Lung (tissue), 12 donors: ENCODE data around the gene ACSM5. TPM values are rescaled to one million over a fixed set of nuclear protein-coding genes. Genes with fewer than 3 reads are reported as not detected.
"Not testable (repeated sequence)": the region's sequence is repeated elsewhere in the genome, so short reads cannot be mapped to it uniquely, and the experiment has no call there.

Experiments used
- ATAC-seq: fragments of 200-7000 bp; cut with Tn5 transposase; one replicate; pipeline ENCODE4 v1.9.1; 2020; ENCODE audit warnings: moderate number of reproducible peaks; ENCODE audit not compliant: insufficient read depth, low FRiP score
- DNase-seq, 3 donors: peaks; one replicate each; pipeline ENCODE4 v3.0.0-alpha.2; 2013 to 2017
- H3K27ac ChIP-seq, 2 donors: one replicate each; pipeline ENCODE4 v1.5.1; 2013; ENCODE audit warnings: mild to moderate bottlenecking in 2 of 2, moderate library complexity in 2 of 2, control low read depth in 1 of 2, inconsistent platforms in 1 of 2, low read depth in 1 of 2, low read length in 1 of 2
- H3K27me3 ChIP-seq, 3 donors: one replicate each; pipeline ENCODE4 v1.5.1; 2013; ENCODE audit warnings: low read length in 2 of 3; ENCODE audit not compliant: control insufficient read depth in 3 of 3, insufficient read depth in 3 of 3
- H3K36me3 ChIP-seq, 4 donors: one replicate each; pipeline ENCODE4 v1.5.1; 2013; ENCODE audit warnings: low read length in 4 of 4, mild to moderate bottlenecking in 1 of 4, moderate library complexity in 1 of 4; ENCODE audit not compliant: control insufficient read depth in 4 of 4, insufficient read depth in 4 of 4
- H3K4me1 ChIP-seq, 5 donors: one replicate each; pipeline ENCODE4 v1.5.1; 2013; ENCODE audit warnings: low read length in 5 of 5, mild to moderate bottlenecking in 2 of 5, moderate library complexity in 1 of 5; ENCODE audit not compliant: control insufficient read depth in 5 of 5, insufficient read depth in 5 of 5
- H3K4me3 ChIP-seq: one replicate; pipeline ENCODE4 v1.5.1; 2013; ENCODE audit warnings: mild to moderate bottlenecking, control low read depth, moderate library complexity
- H3K9ac ChIP-seq, 2 donors: one replicate each; pipeline ENCODE4 v1.5.1; 2013; ENCODE audit warnings: low read length in 2 of 2, control low read depth in 1 of 2; ENCODE audit not compliant: insufficient read depth in 1 of 2
- H3K9me3 ChIP-seq, 4 donors: one replicate each; pipeline ENCODE4 v1.5.1; 2013; ENCODE audit warnings: low read length in 3 of 4, mild to moderate bottlenecking in 1 of 4, moderate library complexity in 1 of 4; ENCODE audit not compliant: control insufficient read depth in 4 of 4, insufficient read depth in 3 of 4
- WGBS, 2 donors: extraction: QIAGEN DNeasy Blood & Tissue Kit; methylation state at CpG; one replicate each; pipeline ENCODE4 v1.1.7; 2013; 5-methylcytosine and 5-hydroxymethylcytosine counted together
- polyA plus RNA-seq, 2 donors: library from polyadenylated mRNA; stranded (reverse); fragments of 200-250 nt; gene quantifications; one replicate each; pipeline ENCODE4 v1.2.1, GENCODE V29; 2013
- total RNA-seq, 2 donors: library from RNA; depleted of rRNA in 1 of 2; stranded (reverse); fragments of >200 nt in 1 of 2; gene quantifications; one replicate each; pipeline ENCODE4 v1.2.1, GENCODE V29; 2014 to 2021
- TF ChIP-seq, protein P1 (sequence below): IDR thresholded peaks from 2 replicates; pipeline ENCODE4 v1.5.1; 2012; ENCODE audit warnings: mild to moderate bottlenecking; ENCODE audit errors: control extremely low read depth, extremely low read depth
- donor health status: control.
- donor health status: control.
- donor health status: Bipolar disorder and iron deficiency.
- donor health status: healthy.
- donor health status: DM: yes; HTN: yes; CAD: no.

ACSM5 gene
- total and polyA plus RNA-seq, 4 donors: 0.40 to 1.4 (median 0.81) TPM

DNA sequence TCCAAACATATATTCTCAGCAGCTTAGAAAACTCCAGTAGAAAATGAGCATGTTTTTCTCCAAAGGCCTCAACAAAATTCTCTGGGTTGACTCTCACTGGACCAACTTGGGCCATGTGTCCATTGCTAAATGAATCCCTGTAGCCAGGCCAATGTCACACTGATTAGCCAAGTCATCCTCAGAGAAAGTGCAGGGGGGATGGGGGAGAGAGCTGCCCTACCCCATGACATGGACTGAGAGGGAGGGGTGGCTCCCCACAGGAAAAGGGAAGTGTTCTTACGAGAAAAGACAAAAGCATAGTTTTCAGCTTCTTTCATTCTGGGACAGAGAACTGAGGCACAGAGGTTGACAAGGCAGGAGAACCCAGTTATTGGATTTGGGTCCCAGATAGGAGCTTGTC, 74.7 kb downstream of the ACSM5 start:
- H3K27ac ChIP-seq, ATAC-seq, H3K36me3 ChIP-seq, H3K9ac ChIP-seq, H3K27me3 ChIP-seq, H3K4me1 ChIP-seq, H3K4me3 ChIP-seq, DNase-seq, H3K9me3 ChIP-seq: not testable (repeated sequence)
- WGBS, 2 donors: 0 to 36% methylated on average over 1 of the region's 1 CpG

DNA sequence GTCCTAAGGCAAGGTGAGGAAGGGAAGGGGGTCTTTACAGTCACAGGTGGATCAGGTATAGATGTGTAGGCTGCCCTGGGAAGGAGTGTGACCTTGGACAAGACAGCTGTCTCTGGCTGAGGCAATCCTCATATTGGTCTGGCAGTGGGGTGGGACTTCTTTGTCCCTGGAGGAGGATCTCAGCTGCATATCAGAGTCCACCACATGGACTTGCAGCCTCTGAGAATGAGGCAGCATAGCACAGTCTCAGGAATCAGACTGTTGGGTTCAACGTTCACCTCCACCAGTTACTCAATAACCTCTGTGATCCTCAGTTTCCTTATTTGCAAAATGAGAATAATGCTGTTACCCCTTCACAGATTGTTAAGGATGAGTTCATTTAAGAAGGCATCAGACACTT, 75.4 kb downstream of the ACSM5 start:
- H3K9ac ChIP-seq: no peak overlapping the region
- H3K4me3 ChIP-seq: no peak overlapping the region
- H3K9me3 ChIP-seq: no peaks in the 10 kb centered on the region
- H3K27ac ChIP-seq: no peak overlapping the region
- no peaks in the 10 kb centered on the region for H3K27me3 ChIP-seq
- H3K36me3 ChIP-seq: no peaks in the 10 kb centered on the region
- ATAC-seq: no peak
- H3K4me1 ChIP-seq: no peaks in the 10 kb centered on the region
- no peak for DNase-seq
- 78 to 89% methylated on average over 1 of the region's 1 CpG for WGBS, 2 donors
- TF ChIP-seq, protein P1, sequence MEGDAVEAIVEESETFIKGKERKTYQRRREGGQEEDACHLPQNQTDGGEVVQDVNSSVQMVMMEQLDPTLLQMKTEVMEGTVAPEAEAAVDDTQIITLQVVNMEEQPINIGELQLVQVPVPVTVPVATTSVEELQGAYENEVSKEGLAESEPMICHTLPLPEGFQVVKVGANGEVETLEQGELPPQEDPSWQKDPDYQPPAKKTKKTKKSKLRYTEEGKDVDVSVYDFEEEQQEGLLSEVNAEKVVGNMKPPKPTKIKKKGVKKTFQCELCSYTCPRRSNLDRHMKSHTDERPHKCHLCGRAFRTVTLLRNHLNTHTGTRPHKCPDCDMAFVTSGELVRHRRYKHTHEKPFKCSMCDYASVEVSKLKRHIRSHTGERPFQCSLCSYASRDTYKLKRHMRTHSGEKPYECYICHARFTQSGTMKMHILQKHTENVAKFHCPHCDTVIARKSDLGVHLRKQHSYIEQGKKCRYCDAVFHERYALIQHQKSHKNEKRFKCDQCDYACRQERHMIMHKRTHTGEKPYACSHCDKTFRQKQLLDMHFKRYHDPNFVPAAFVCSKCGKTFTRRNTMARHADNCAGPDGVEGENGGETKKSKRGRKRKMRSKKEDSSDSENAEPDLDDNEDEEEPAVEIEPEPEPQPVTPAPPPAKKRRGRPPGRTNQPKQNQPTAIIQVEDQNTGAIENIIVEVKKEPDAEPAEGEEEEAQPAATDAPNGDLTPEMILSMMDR: no peak

DNA sequence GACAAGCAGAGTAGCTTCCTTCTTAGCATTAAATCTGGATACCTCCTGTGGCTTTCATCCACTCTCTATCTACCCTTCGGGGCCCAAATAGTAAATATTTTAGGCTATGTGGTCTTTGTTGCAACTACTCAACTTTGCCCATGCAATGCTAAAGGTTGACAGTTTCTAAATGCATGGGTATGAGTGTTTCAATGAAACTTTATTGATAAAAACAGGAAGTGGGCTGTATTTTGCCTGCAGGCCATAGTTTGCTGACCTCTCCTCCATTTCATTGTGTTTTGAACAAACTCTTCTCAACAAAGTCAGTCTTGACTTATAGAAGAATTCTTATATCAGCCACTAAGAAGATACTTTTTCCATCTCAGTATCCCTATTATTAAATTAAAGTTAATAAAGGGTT, 76.1 kb downstream of the ACSM5 start:
- no peak for ATAC-seq
- H3K9me3 ChIP-seq: no peaks in the 10 kb centered on the region
- 79 to 83% methylated on average over 1 of the region's 1 CpG for WGBS, 2 donors
- no peaks in the 10 kb centered on the region for H3K36me3 ChIP-seq
- TF ChIP-seq, protein P1: no peak
- no peak for DNase-seq
- H3K27ac ChIP-seq: no peak overlapping the region
- no peaks in the 10 kb centered on the region for H3K27me3 ChIP-seq
- H3K4me3 ChIP-seq: no peak overlapping the region
- no peak overlapping the region for H3K9ac ChIP-seq
- H3K4me1 ChIP-seq: no peaks in the 10 kb centered on the region

Other genes with a start within 250 kb of the ACSM5 start
- 10 to 100 TPM in 1 of 2 donors, not detected in 1; 11.9 TPM for gene GP2, start 82.0 kb upstream of the ACSM5 start, total RNA-seq
- gene GP2, start 82.0 kb upstream of the ACSM5 start, polyA plus RNA-seq: under 1 TPM; 0.08 to 0.88 TPM
- gene UMOD, start 56.8 kb upstream of the ACSM5 start, total RNA-seq: not detected
- not detected for gene UMOD, start 56.8 kb upstream of the ACSM5 start, polyA plus RNA-seq
- gene PDILT, start 4.8 kb upstream of the ACSM5 start, total RNA-seq: not detected
- not detected for gene PDILT, start 4.8 kb upstream of the ACSM5 start, polyA plus RNA-seq
- gene ACSM2A, start 42.0 kb downstream of the ACSM5 start, total RNA-seq: not detected
- under 1 TPM in 1 of 2 donors, not detected in 1; 0.05 TPM for gene ACSM2A, start 42.0 kb downstream of the ACSM5 start, polyA plus RNA-seq
- gene ACSM2B, start 166.8 kb downstream of the ACSM5 start, total RNA-seq: under 1 TPM; 0.28 to 0.43 TPM
- gene ACSM2B, start 166.8 kb downstream of the ACSM5 start, polyA plus RNA-seq: under 1 TPM; 0.03 to 0.04 TPM